Measurements from ENCODE around the gene COG7.
"Not testable (repeated sequence)": the region's sequence is repeated elsewhere in the genome, so short reads cannot be mapped to it uniquely, and the experiment has no call there.

The COG7 gene

GRCh38 chr16:23409522-23409921 is 43.5 kb downstream of the COG7 start:
- DNase-seq (ENCODE audit: low spot score): no peak

- no peak for DNase-seq (ENCODE audit: low spot score)
These were observed 44.1 kb downstream of the COG7 start for GRCh38 chr16:23408823-23409298.

- no peak for DNase-seq (ENCODE audit: low spot score)
These were observed 44.7 kb downstream of the COG7 start for GRCh38 chr16:23408242-23408822.

GRCh38 chr16:23407436-23408127 is 45.4 kb downstream of the COG7 start:
- DNase-seq (ENCODE audit: low spot score): no peak

- no peak for DNase-seq (ENCODE audit: low spot score)
These were observed 46.3 kb downstream of the COG7 start for GRCh38 chr16:23406546-23407240.

- DNase-seq (ENCODE audit: low spot score): no peak
These were observed 47.0 kb downstream of the COG7 start for GRCh38 chr16:23406024-23406423.

- no peak for DNase-seq (ENCODE audit: low spot score)
These were observed 49.4 kb downstream of the COG7 start for GRCh38 chr16:23403547-23403946.

- DNase-seq (ENCODE audit: low spot score): no peak
These were observed 50.9 kb downstream of the COG7 start for GRCh38 chr16:23402100-23402499.

- no peak for DNase-seq (ENCODE audit: low spot score)
These were observed 51.9 kb downstream of the COG7 start for GRCh38 chr16:23401139-23401538.

GRCh38 chr16:23400447-23400846 is 52.5 kb downstream of the COG7 start:
- not testable (repeated sequence) for DNase-seq (ENCODE audit: low spot score)

GRCh38 chr16:23398987-23399805 is 53.8 kb downstream of the COG7 start:
- no peak for DNase-seq (ENCODE audit: low spot score)

- no peak for DNase-seq (ENCODE audit: low spot score)
These were observed 55.5 kb downstream of the COG7 start for GRCh38 chr16:23397464-23397863.

GRCh38 chr16:23395732-23396131 is 57.3 kb downstream of the COG7 start:
- DNase-seq (ENCODE audit: low spot score): no peak

- DNase-seq (ENCODE audit: low spot score): no peak
These were observed 58.7 kb downstream of the COG7 start for GRCh38 chr16:23394141-23394831.

GRCh38 chr16:23392223-23392600 is 60.8 kb downstream of the COG7 start:
- no peak for DNase-seq (ENCODE audit: low spot score)

GRCh38 chr16:23391381-23392222 is 61.4 kb downstream of the COG7 start:
- DNase-seq (ENCODE audit: low spot score): no peak

- DNase-seq (ENCODE audit: low spot score): not testable (repeated sequence)
These were observed 63.1 kb downstream of the COG7 start for GRCh38 chr16:23389936-23390335.

GRCh38 chr16:23389201-23389600 is 63.8 kb downstream of the COG7 start:
- DNase-seq (ENCODE audit: low spot score): no peak

GRCh38 chr16:23388786-23389185 is 64.2 kb downstream of the COG7 start:
- no peak for DNase-seq (ENCODE audit: low spot score)

GRCh38 chr16:23387666-23388065 is 65.3 kb downstream of the COG7 start:
- DNase-seq (ENCODE audit: low spot score): no peak

- DNase-seq (ENCODE audit: low spot score): no peak
These were observed 67.5 kb downstream of the COG7 start for GRCh38 chr16:23385441-23385840.

Data from hematopoietic multipotent progenitor cell treated with erythropoietin and hydrocortisone succinate and interleukin-3 and kit ligand, for 17 days (in vitro differentiated cells).